Right lung (tissue), 5 donors: ENCODE data around the gene GMCL1. TPM values are rescaled to one million over a fixed set of nuclear protein-coding genes. Genes with fewer than 3 reads are reported as not detected.
"Not testable (repeated sequence)": the region's sequence is repeated elsewhere in the genome, so short reads cannot be mapped to it uniquely, and the experiment has no call there.

ENCODE experiments used
- DNase-seq, 2 donors: peaks; one replicate each; pipeline ENCODE4 v3.0.0-alpha.2; 2013
- polyA plus RNA-seq, 5 donors: library from polyadenylated mRNA; unstranded; fragments of 120-200 nt; gene quantifications; one replicate each; pipeline versions ENCODE4 v1.2.1 to v1.2.3, GENCODE V29; 2013; ENCODE audit warnings: inconsistent platforms in 1 of 5, low replicate concordance in 1 of 5; ENCODE audit not compliant: insufficient read length in 5 of 5, insufficient read depth in 1 of 5

The GMCL1 gene
- polyA plus RNA-seq, 5 donors = 20.3 to 29.1 (median 27.1) TPM

- no peak for DNase-seq
Measured at GRCh38 chr2:69846182-69847067, 17.0 kb downstream of the GMCL1 start.

GRCh38 chr2:69847068-69847828 lies 17.8 kb downstream of the GMCL1 start:
- no peak for DNase-seq

GRCh38 chr2:69848186-69848790 lies 18.8 kb downstream of the GMCL1 start:
- DNase-seq = no peak

- DNase-seq = no peak
Measured at GRCh38 chr2:69858261-69858660, 28.8 kb downstream of the GMCL1 start.

GRCh38 chr2:69863298-69863697 lies 33.8 kb downstream of the GMCL1 start:
- DNase-seq = no peak

- DNase-seq = no peak
Measured at GRCh38 chr2:69888451-69888850, 59.0 kb downstream of the GMCL1 start.

GRCh38 chr2:69889302-69889701 lies 59.8 kb downstream of the GMCL1 start:
- no peak for DNase-seq

GRCh38 chr2:69890881-69891280 lies 61.4 kb downstream of the GMCL1 start:
- no peak for DNase-seq

- DNase-seq = not testable (repeated sequence)
Measured at GRCh38 chr2:69892838-69893424, 63.5 kb downstream of the GMCL1 start.

- DNase-seq = peak; percentile 81 to 84
Measured at GRCh38 chr2:69893684-69894551, 64.5 kb downstream of the GMCL1 start, which contains the start of gene SNRNP27. TSS of gene SNRNP27 (plus strand) at chr2:69893956. CDS start at chr2:69893985, 29 bp downstream.

GRCh38 chr2:69894737-69895136 lies 65.3 kb downstream of the GMCL1 start:
- DNase-seq = not testable (repeated sequence)

- no peak for DNase-seq
Measured at GRCh38 chr2:69902213-69902922, 72.9 kb downstream of the GMCL1 start.

- DNase-seq = no peak
Measured at GRCh38 chr2:69907216-69907615, 77.8 kb downstream of the GMCL1 start.

- DNase-seq = peak; percentile 32 to 36
Measured at GRCh38 chr2:69911985-69912563, 82.6 kb downstream of the GMCL1 start.

GRCh38 chr2:69914164-69914949 lies 84.9 kb downstream of the GMCL1 start:
- DNase-seq = peak; percentile 99 to 100

GRCh38 chr2:69914950-69915945 lies 85.8 kb downstream of the GMCL1 start, which contains the start of gene MXD1:
TSS of gene MXD1 (plus strand) at chr2:69915109. CDS start at chr2:69915331, 222 bp downstream.
- DNase-seq = peak in 1 of 2 donors; percentile 12

GRCh38 chr2:69916106-69916505 lies 86.6 kb downstream of the GMCL1 start:
- no peak for DNase-seq
